CD4-positive, alpha-beta T cell treated with Interleukin-4 for 1 hour (primary cell): ENCODE results near the gene TNRC6A.
"Not testable (repeated sequence)": the region's sequence is repeated elsewhere in the genome, so short reads cannot be mapped to it uniquely, and the experiment has no call there.

Experiments
- DNase-seq, 2 donors: peaks; one replicate each; pipeline ENCODE4 v3.0.0-alpha.2; 2020 to 2022

TNRC6A gene

GRCh38 chr16:24729243-24729950 lies at the start of gene TNRC6A:
Gene TNRC6A, plus strand, starts transcription at chr16:24729651. Its CDS starts 191 bp downstream, at chr16:24729842.
- DNase-seq = peak; percentile 85 to 88

- no peak for DNase-seq
Measured at GRCh38 chr16:24681793-24682192, 47.7 kb upstream of the TNRC6A start.

- DNase-seq = no peak
Measured at GRCh38 chr16:24683250-24683649, 46.2 kb upstream of the TNRC6A start.

- no peak for DNase-seq
Measured at GRCh38 chr16:24683847-24684493, 45.5 kb upstream of the TNRC6A start.

GRCh38 chr16:24685539-24686432 lies 43.7 kb upstream of the TNRC6A start:
- DNase-seq = no peak

GRCh38 chr16:24686678-24687077 lies 42.8 kb upstream of the TNRC6A start:
- DNase-seq = no peak

GRCh38 chr16:24688359-24688758 lies 41.1 kb upstream of the TNRC6A start:
- DNase-seq = no peak

DNA sequence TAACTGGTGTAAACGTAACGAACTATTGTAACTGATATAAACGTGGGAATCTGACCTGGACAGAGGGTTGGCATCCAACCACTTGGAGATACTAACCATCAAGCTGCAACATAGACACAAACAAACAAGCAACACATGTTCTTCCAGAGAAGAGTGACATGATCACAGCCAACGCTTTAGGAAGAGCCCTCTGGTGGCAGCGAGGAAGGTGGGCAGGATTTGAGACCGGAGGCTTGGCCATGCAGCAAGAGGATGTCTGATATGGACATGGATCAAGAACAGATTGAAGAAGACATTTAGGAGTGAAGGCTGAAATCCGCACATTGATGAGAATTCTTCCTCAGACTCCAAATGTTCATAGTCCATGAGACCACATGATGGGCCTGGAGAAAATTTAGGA lies 40.3 kb upstream of the TNRC6A start:
- no peak for DNase-seq

- no peak for DNase-seq
Measured at GRCh38 chr16:24692854-24693253, 36.6 kb upstream of the TNRC6A start.

GRCh38 chr16:24694931-24695330 lies 34.5 kb upstream of the TNRC6A start:
- no peak for DNase-seq

- no peak for DNase-seq
Measured at GRCh38 chr16:24696699-24697098, 32.8 kb upstream of the TNRC6A start.

DNA sequence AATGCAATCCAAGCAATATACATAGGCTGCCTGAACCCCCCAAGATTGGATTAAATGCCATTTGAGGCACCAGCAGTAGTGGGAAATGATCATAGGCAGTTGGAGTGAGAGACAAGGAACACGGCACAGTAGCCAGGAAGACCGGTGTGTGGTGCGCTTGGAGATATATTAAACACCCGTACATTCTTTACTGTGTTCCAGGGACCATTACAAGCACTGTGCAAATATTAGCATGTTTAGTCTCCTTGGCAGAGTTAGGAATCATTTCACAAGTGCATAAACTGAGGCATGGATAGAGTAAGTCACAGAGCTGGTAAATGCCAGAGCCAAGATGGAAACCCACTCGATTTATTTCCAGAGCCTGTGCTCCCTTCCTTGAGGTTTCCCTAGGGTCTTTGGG lies 31.1 kb upstream of the TNRC6A start:
- DNase-seq = no peak

GRCh38 chr16:24699151-24699723 lies 30.2 kb upstream of the TNRC6A start:
- no peak for DNase-seq

DNA sequence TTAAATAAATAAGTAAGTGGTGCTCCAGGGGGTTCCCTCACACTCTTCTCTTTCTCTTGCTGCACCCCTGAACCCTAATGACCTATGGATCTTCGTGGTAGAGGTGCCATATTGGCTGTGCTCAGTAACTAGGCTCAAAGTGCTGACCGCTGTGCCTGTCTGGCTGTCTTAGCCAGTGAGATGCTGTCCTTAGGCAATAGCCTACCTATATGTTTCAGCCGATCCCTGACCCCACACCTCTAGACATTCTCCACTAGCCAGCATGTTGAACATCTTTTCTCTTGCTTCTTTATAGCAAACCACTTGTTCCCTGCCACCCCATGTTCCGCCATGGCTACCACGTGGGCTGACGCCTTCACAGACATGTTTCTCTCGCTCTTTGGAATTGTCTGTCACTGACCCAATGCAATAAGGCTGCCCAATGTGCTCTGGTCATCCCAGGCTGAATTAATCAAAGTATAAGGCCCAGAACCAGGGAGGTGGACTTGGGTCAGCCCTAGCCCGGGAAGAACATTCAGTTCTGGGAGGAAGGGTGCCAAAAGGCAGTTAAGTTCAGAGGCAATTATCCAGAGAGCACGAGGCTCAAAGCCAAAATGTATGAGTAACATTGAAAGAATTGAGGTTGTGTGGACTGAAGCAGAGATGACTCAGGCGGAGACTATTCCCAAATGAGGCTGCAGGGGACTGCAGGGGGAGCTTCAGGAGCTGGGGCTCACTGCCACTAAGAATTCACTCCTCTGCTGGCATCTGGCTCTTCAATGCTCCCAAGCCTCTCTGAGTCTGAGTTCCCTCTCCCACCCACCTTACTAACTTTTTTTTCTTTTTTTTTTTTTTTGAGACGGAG lies 28.7 kb upstream of the TNRC6A start:
- no peak for DNase-seq

- DNase-seq = no peak
Measured at GRCh38 chr16:24701521-24701951, 27.9 kb upstream of the TNRC6A start.

GRCh38 chr16:24707760-24708159 lies 21.7 kb upstream of the TNRC6A start:
- not testable (repeated sequence) for DNase-seq

GRCh38 chr16:24713379-24713778 lies 16.1 kb upstream of the TNRC6A start:
- no peak for DNase-seq

GRCh38 chr16:24717411-24717810 lies 12.0 kb upstream of the TNRC6A start:
- no peak for DNase-seq

DNA sequence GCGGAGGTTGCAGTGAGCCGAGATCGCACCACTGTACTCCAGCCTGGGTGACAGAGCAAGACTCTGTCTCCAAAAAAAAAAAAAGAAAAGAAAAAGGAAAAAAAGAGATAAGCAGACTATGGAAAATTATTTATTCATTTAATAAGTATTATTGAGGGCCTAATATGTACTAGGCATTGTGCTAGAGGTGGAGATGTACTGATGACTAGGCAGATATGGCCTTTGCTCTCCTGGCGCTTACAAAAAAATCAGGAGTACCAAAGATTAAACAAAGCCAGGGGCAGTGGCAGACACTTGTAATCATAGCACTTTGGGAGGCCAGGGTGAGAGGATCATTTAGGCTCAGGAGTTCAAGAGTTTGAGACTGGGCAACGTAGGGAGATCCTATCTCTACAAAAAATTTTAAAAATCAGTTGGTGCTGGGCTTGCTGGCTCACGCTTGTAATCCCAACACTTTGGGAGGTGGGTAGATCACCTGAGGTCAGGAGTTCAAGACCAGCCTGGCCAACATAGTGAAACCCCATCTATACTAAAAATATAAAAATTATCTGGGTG lies 10.4 kb upstream of the TNRC6A start:
- DNase-seq = no peak

DNA sequence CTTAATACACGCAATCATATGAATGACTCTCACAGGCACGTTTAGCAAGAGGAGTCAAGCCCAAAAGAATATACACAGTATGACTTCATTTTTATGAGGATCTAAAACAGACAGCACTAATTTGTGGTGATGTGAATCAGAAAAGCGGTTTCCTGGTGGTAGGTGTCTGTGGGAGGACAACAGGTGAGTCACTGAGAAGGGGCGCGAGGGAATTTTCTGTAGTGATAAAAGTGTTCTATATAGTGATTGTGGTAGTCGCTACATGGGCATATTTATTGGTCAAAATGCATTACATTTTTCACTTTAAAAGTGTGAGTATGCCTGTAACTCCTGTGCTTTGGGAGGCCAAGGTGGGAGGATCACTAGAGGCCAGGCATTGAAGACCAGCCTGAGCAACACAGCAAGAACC lies 7.6 kb upstream of the TNRC6A start:
- DNase-seq = peak in 1 of 2 donors; percentile 16

DNA sequence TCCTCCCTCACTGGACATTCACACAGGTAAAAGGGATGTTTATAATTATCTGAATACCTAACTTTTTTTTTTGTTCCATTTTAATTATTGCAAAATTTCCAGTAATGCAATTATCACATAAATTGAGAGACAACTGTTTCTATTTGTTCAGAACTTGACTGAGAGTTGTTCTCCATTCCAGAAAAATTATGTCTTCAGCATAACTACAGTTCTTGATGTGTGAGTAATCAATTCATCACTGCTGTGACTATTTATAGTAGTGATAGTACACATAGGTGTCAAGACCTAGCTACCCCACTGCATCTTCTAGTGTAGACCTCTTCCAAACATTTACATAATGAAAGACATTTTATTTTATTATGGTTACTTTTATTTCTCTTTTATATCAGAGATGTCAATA lies 5.8 kb upstream of the TNRC6A start:
- no peak for DNase-seq

GRCh38 chr16:24728011-24728410 lies 1.4 kb upstream of the TNRC6A start:
- no peak for DNase-seq
